PC-3 (cell line): ENCODE measurements around the gene DHODH. TPM values are rescaled to one million over a fixed set of nuclear protein-coding genes. Genes with fewer than 3 reads are reported as not detected.

ENCODE experiments used
- ATAC-seq: fragments of 200-7000 bp; cut with Tn5 transposase; 2 replicates; pipeline ENCODE4 v1.9.1; 2020; ENCODE audit warnings: mild to moderate bottlenecking, moderate library complexity
- BruUV-seq: library from RNA; stranded (reverse); fragments of 400-500 nt; replicated peaks from 2 replicates; lab custom pipeline; 2021; lab: Mats Ljungman, UMichigan
- CTCF ChIA-PET: fragments of 300-600 bp; sonication (Branson Sonifier 250); formaldehyde crosslinking; loops from one replicate; lab custom pipeline; 2022; ENCODE audit warnings: antibody characterized with exemption; lab: Charles Lee
- POLR2A ChIA-PET: fragments of 300-600 bp; sonication (Branson Sonifier 250); formaldehyde crosslinking; loops from one replicate; lab custom pipeline; 2022; ENCODE audit warnings: antibody characterized with exemption; ENCODE audit not compliant: unreplicated experiment; lab: Charles Lee
- DNase-seq: peaks from one replicate; pipeline ENCODE4 v3.0.0-alpha.2; 2015
- H2AFZ ChIP-seq: fragments of 300-600 bp; sonication (generic); 2 replicates; pipeline ENCODE4 v1.6.0; 2016; ENCODE audit warnings: antibody characterized with exemption, low read length
- H3F3A ChIP-seq: fragments of 300-600 bp; sonication (generic); one replicate; pipeline ENCODE4 v1.6.0; 2017; ENCODE audit warnings: antibody characterized with exemption, low read length, control low read depth, mild to moderate bottlenecking; ENCODE audit not compliant: unreplicated experiment
- H3K27ac ChIP-seq: fragments of 300-600 bp; sonication (generic); 2 replicates; pipeline ENCODE4 v1.5.1; 2016; ENCODE audit warnings: mild to moderate bottlenecking, low read length
- H3K27me3 ChIP-seq: fragments of 300-600 bp; sonication (generic); 2 replicates; pipeline ENCODE4 v1.6.1; 2016; ENCODE audit warnings: low read length, mixed read lengths
- H3K36me3 ChIP-seq: fragments of 300-600 bp; sonication (generic); 2 replicates; pipeline ENCODE4 v1.6.1; 2016; ENCODE audit warnings: low read depth, mixed run types, low read length, mixed read lengths
- H3K4me1 ChIP-seq: fragments of 300-600 bp; sonication (generic); 2 replicates; pipeline ENCODE4 v1.5.1; 2016; ENCODE audit warnings: low read length; ENCODE audit not compliant: insufficient read depth
- H3K4me2 ChIP-seq: fragments of 300-600 bp; sonication (generic); 2 replicates; pipeline ENCODE4 v1.6.0; 2016; ENCODE audit warnings: low read length
- H3K4me3 ChIP-seq: fragments of 300-600 bp; sonication (generic); 2 replicates; pipeline ENCODE4 v1.5.1; 2016; ENCODE audit warnings: mild to moderate bottlenecking, low read length, mixed read lengths
- H3K79me2 ChIP-seq: fragments of 300-600 bp; sonication (generic); 2 replicates; pipeline ENCODE4 v1.6.1; 2017; ENCODE audit warnings: low read length, mixed read lengths
- H3K9ac ChIP-seq: fragments of 300-600 bp; sonication (generic); 2 replicates; pipeline ENCODE4 v1.6.0; 2016; ENCODE audit warnings: mild to moderate bottlenecking, low read length
- H3K9me2 ChIP-seq: fragments of 300-600 bp; sonication (generic); replicated peaks from 2 replicates; pipeline ENCODE4 v1.6.1; 2016; ENCODE audit warnings: mixed run types, low read length, mixed read lengths
- H3K9me3 ChIP-seq: fragments of 300-600 bp; sonication (generic); 2 replicates; pipeline ENCODE4 v1.6.1; 2016; ENCODE audit warnings: low read length, mixed read lengths
- H4K20me1 ChIP-seq: fragments of 300-600 bp; sonication (generic); 2 replicates; pipeline ENCODE4 v1.6.1; 2016; ENCODE audit warnings: low read length, mixed read lengths
- CTCF ChIP-seq: fragments of 300-600 bp; sonication (generic); conservative IDR thresholded peaks from 2 replicates; pipeline ENCODE4 v1.5.1; 2017; ENCODE audit warnings: antibody characterized with exemption, low read depth, mild to moderate bottlenecking, low read length
- EZH2 ChIP-seq: fragments of 300-600 bp; sonication (generic); IDR thresholded peaks from one replicate; pipeline ENCODE4 v1.6.1; 2017; ENCODE audit warnings: antibody characterized with exemption, mild to moderate bottlenecking, low read length; ENCODE audit not compliant: unreplicated experiment
- EZH2phosphoT487 ChIP-seq: fragments of 300-600 bp; sonication (generic); IDR thresholded peaks from 2 replicates; pipeline ENCODE4 v1.6.1; 2018; ENCODE audit warnings: mild to moderate bottlenecking, antibody characterized with exemption, low read length, borderline replicate concordance
- intact Hi-C: fragments of 100-400 bp; cut with micrococcal nuclease; formaldehyde crosslinking; loops from 2 replicates; pipeline ENCODE4 v1.9.0; 2023
- total RNA-seq: library from RNA; depleted of rRNA; stranded (reverse); fragments of >200 nt; gene quantifications from 2 replicates; pipeline ENCODE4 v1.2.3, GENCODE V29; 2014

Gene DHODH
- total RNA-seq, 1 experiment from 2014 or later = 11.1 TPM

GRCh38 chr16:72044825-72045359 is 36.3 kb downstream of the DHODH start:
- no peaks in the 10 kb centered on the region for H3K79me2 ChIP-seq
- no peak overlapping the region for H3K4me2 ChIP-seq
- intact Hi-C loops = no loop called here
- no peaks in the 10 kb centered on the region for H3F3A ChIP-seq
- ChIA-PET CTCF (no interaction called here), POLR2A (no interaction called here)
- TF ChIP-seq EZH2phosphoT487 (no peak), CTCF (no peak), EZH2 (no peak)
- ATAC-seq (no peak), DNase-seq (no peak)
- H3K27me3 ChIP-seq = no peaks in the 10 kb centered on the region
- no peak overlapping the region for H3K4me3 ChIP-seq
- H3K4me1 ChIP-seq = no peaks in the 10 kb centered on the region
- no peak overlapping the region for H3K27ac ChIP-seq
- H4K20me1 ChIP-seq = no peaks in the 10 kb centered on the region
- H2AFZ ChIP-seq = no peak overlapping the region
- H3K9me2 ChIP-seq = no peaks in the 10 kb centered on the region
- H3K9ac ChIP-seq = no peak overlapping the region
- H3K36me3 ChIP-seq = no peaks in the 10 kb centered on the region
- no peaks in the 10 kb centered on the region for H3K9me3 ChIP-seq
- BruUV-seq = no TSS peak

- Histone ChIP-seq H3K4me1 (no peaks in the 10 kb centered on the region), H3K9ac (no peak overlapping the region), H3K79me2 (no peaks in the 10 kb centered on the region), H3K4me2 (no peak overlapping the region), H3K27ac (no peak overlapping the region), H3F3A (no peaks in the 10 kb centered on the region), H3K9me3 (no peaks in the 10 kb centered on the region), H4K20me1 (no peaks in the 10 kb centered on the region), H3K27me3 (0 out of 2 replicates have a peak, but pooled peaks cover 5% of the 10 kb centered on the region), H2AFZ (no peak overlapping the region), H3K9me2 (no peaks in the 10 kb centered on the region), H3K36me3 (no peaks in the 10 kb centered on the region), H3K4me3 (no peak overlapping the region)
- intact Hi-C loops = no loop called here
- TF ChIP-seq EZH2phosphoT487 = no peak
- no peak for TF ChIP-seq EZH2
- no peak for TF ChIP-seq CTCF
- ChIA-PET POLR2A (no interaction called here), CTCF (no interaction called here)
- BruUV-seq = no TSS peak
- DNase-seq (no peak), ATAC-seq (no peak)
Measured at GRCh38 chr16:72049110-72049509, 40.6 kb downstream of the DHODH start.

GRCh38 chr16:72050769-72051464 is 42.4 kb downstream of the DHODH start:
- no peak overlapping the region for H3K4me2 ChIP-seq
- H3K36me3 ChIP-seq = no peaks in the 10 kb centered on the region
- TF ChIP-seq EZH2 (no peak), CTCF (no peak), EZH2phosphoT487 (no peak)
- H3K27me3 ChIP-seq = peaks cover 10% of the 10 kb centered on the region; the same call in 1 of the 2 replicates
- no peaks in the 10 kb centered on the region for H3K4me1 ChIP-seq
- POLR2A ChIA-PET = no interaction called here
- no peak overlapping the region for H3K4me3 ChIP-seq
- H3K27ac ChIP-seq = no peak overlapping the region
- H3K9me2 ChIP-seq = no peaks in the 10 kb centered on the region
- no peak for DNase-seq
- H3K9me3 ChIP-seq = no peaks in the 10 kb centered on the region
- ATAC-seq = no peak
- H3K79me2 ChIP-seq = no peaks in the 10 kb centered on the region
- CTCF ChIA-PET = no interaction called here
- no peak overlapping the region for H2AFZ ChIP-seq
- no peaks in the 10 kb centered on the region for H3F3A ChIP-seq
- no peak overlapping the region for H3K9ac ChIP-seq
- intact Hi-C loops = no loop called here
- no peaks in the 10 kb centered on the region for H4K20me1 ChIP-seq
- BruUV-seq = no TSS peak
